ENCODE results near the gene SDK2. TPM values are rescaled to one million over a fixed set of nuclear protein-coding genes. Genes with fewer than 3 reads are reported as not detected.

Gene SDK2
- total and polyA plus RNA-seq, 2 experiments from 2014 or later = 0.59 to 1.2 TPM

DNA sequence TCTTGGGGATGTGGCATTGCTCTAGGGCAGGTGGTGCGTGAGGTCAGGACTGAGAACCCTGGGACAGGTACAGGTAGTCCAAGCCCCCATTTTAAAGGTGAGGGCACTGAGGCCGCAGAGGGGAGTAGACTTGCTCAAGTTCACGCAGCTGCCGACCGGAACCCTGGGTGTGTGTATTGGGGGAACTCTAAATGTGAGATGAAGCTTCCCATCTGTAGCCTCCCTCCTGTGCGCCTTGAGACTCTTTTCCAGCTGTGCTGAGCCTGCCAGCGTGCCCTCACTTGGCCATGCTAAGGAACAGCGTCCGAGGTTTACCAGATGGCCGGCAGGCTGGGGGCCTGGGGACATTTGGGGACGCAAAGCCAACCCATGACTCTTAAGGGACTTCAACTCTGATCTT lies 253.4 kb downstream of the SDK2 start:
- WGBS (ENCODE audit: low lambda C conversion rate, missing lambda C conversion rate) = 90% methylated on average over 11 of the region's 11 CpGs
- no peaks in the 10 kb centered on the region for H3K9me3 ChIP-seq (ENCODE audit: low read depth)
- H3K36me3 ChIP-seq (replicated peaks; ENCODE audit: insufficient read depth, low read depth) = no peaks in the 10 kb centered on the region
- no peaks in the 10 kb centered on the region for H4K20me1 ChIP-seq (ENCODE audit: insufficient read depth, poor library complexity, severe bottlenecking)
- H3K27ac ChIP-seq = no peak overlapping the region
- no peaks in the 10 kb centered on the region for H3K9me2 ChIP-seq (replicated peaks; ENCODE audit: insufficient read depth)
- H3K79me2 ChIP-seq = no peaks in the 10 kb centered on the region
- no peaks in the 10 kb centered on the region for H3K27me3 ChIP-seq
- H3K4me1 ChIP-seq (ENCODE audit: insufficient read depth) = no peaks in the 10 kb centered on the region
- DNase-seq (ENCODE audit: low spot score) = no peak
- H3K4me2 ChIP-seq = no peak overlapping the region
- no peak overlapping the region for H2AFZ ChIP-seq
- TF ChIP-seq EZH2 (IDR thresholded peaks at IDR 0.05; ENCODE audit: borderline replicate concordance) = no peak
- TF ChIP-seq EZH2phosphoT487 (IDR thresholded peaks at IDR 0.05; ENCODE audit: low read depth, severe bottlenecking, unreplicated experiment) = no peak
- TF ChIP-seq, protein P1, sequence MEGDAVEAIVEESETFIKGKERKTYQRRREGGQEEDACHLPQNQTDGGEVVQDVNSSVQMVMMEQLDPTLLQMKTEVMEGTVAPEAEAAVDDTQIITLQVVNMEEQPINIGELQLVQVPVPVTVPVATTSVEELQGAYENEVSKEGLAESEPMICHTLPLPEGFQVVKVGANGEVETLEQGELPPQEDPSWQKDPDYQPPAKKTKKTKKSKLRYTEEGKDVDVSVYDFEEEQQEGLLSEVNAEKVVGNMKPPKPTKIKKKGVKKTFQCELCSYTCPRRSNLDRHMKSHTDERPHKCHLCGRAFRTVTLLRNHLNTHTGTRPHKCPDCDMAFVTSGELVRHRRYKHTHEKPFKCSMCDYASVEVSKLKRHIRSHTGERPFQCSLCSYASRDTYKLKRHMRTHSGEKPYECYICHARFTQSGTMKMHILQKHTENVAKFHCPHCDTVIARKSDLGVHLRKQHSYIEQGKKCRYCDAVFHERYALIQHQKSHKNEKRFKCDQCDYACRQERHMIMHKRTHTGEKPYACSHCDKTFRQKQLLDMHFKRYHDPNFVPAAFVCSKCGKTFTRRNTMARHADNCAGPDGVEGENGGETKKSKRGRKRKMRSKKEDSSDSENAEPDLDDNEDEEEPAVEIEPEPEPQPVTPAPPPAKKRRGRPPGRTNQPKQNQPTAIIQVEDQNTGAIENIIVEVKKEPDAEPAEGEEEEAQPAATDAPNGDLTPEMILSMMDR (IDR thresholded peaks at IDR 0.05; ENCODE audit: poor library complexity) = no peak
- no peak overlapping the region for H3K4me3 ChIP-seq

DNA sequence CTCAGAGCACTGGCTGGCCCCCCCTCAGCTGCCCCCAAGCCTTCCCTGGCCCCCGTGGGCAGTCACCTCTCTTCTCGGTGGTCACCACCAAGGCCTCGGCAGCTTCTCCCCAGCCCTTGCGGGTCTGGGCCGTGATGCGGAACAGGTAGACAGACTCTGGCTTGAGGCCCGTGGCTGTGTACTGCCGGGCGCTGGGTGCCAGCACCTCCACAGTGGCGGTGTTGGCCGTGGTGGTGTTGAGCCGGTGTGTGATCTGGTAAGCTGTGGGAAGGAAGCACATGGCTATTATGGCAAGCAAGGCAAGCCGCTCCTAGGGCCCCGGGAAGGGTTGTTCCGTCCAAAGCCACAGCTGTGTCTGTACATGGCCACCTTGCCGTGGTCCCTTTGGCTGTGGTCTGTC lies 254.0 kb downstream of the SDK2 start:
- 97% methylated on average over 16 of the region's 16 CpGs for WGBS (ENCODE audit: low lambda C conversion rate, missing lambda C conversion rate)

DNA sequence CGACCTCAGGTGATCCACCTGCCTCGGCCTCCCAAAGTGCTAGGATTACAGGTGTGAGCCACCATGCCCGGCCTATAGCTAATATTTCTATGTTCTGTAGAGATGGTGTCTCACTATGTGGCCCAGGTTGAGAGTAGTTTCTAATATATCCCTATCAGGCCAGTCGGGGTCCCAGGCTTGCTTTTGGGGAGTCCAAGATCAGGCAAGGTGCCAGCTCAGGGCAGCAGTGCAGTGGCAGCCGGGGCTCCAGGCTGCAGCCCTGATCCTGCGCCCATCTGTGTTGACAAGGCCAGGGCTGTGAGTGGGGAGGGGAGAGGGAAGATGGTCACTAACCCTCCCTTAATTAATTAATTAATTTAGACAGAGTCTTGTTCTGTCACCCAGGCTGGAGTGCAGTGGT lies 254.8 kb downstream of the SDK2 start:
- Histone ChIP-seq H3K9me3 (ENCODE audit: low read depth) (no peaks in the 10 kb centered on the region), H3K27me3 (no peaks in the 10 kb centered on the region), H4K20me1 (ENCODE audit: insufficient read depth, poor library complexity, severe bottlenecking) (no peaks in the 10 kb centered on the region), H3K9me2 (replicated peaks; ENCODE audit: insufficient read depth) (no peaks in the 10 kb centered on the region), H3K79me2 (no peaks in the 10 kb centered on the region), H3K4me3 (no peak overlapping the region), H3K4me2 (no peak overlapping the region), H3K27ac (no peak overlapping the region), H3K36me3 (replicated peaks; ENCODE audit: insufficient read depth, low read depth) (no peaks in the 10 kb centered on the region), H2AFZ (no peak overlapping the region), H3K4me1 (ENCODE audit: insufficient read depth) (no peaks in the 10 kb centered on the region)
- no peak for DNase-seq (ENCODE audit: low spot score)
- no peak for TF ChIP-seq EZH2phosphoT487 (IDR thresholded peaks at IDR 0.05; ENCODE audit: low read depth, severe bottlenecking, unreplicated experiment)
- TF ChIP-seq, protein P1 (IDR thresholded peaks at IDR 0.05; ENCODE audit: poor library complexity) = no peak
- TF ChIP-seq EZH2 (IDR thresholded peaks at IDR 0.05; ENCODE audit: borderline replicate concordance) = no peak
- 97% methylated on average over 6 of the region's 6 CpGs for WGBS (ENCODE audit: low lambda C conversion rate, missing lambda C conversion rate)

More for the DNA sequence above, 254.0 kb downstream of the SDK2 start:
- Histone ChIP-seq H3K9me3 (ENCODE audit: low read depth) (no peaks in the 10 kb centered on the region), H2AFZ (no peak overlapping the region), H3K36me3 (replicated peaks; ENCODE audit: insufficient read depth, low read depth) (no peaks in the 10 kb centered on the region), H3K79me2 (no peaks in the 10 kb centered on the region), H3K4me2 (no peak overlapping the region), H3K27me3 (no peaks in the 10 kb centered on the region), H4K20me1 (ENCODE audit: insufficient read depth, poor library complexity, severe bottlenecking) (no peaks in the 10 kb centered on the region), H3K4me1 (ENCODE audit: insufficient read depth) (no peaks in the 10 kb centered on the region), H3K27ac (no peak overlapping the region), H3K4me3 (no peak overlapping the region), H3K9me2 (replicated peaks; ENCODE audit: insufficient read depth) (no peaks in the 10 kb centered on the region)
- no peak for DNase-seq (ENCODE audit: low spot score)
- TF ChIP-seq EZH2phosphoT487 (IDR thresholded peaks at IDR 0.05; ENCODE audit: low read depth, severe bottlenecking, unreplicated experiment) (no peak), EZH2 (IDR thresholded peaks at IDR 0.05; ENCODE audit: borderline replicate concordance) (no peak)
- TF ChIP-seq, protein P1 (IDR thresholded peaks at IDR 0.05; ENCODE audit: poor library complexity) = no peak

DNA sequence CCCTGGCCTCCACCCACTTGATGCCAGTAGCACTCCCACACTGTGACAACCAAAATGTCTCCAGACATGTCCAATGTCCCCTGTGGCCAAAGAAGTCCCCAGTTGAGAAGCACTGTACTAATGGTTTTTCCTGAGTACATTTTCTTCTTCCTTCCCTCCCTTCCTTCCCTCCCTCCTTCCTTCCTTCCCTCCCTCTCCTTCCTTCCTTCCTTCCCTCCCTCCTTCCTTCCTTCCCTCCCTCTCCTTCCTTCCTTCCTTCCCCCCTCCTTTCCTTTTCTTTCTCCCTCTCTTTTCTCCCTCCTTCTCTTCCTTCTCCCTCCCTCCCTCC lies 255.7 kb downstream of the SDK2 start:
- no peak overlapping the region for H3K27ac ChIP-seq
- no peak for DNase-seq (ENCODE audit: low spot score)
- H3K79me2 ChIP-seq = no peaks in the 10 kb centered on the region
- H3K9me2 ChIP-seq (replicated peaks; ENCODE audit: insufficient read depth) = no peaks in the 10 kb centered on the region
- no peak overlapping the region for H2AFZ ChIP-seq
- no peak overlapping the region for H3K4me3 ChIP-seq
- no peak overlapping the region for H3K4me2 ChIP-seq
- no peaks in the 10 kb centered on the region for H3K36me3 ChIP-seq (replicated peaks; ENCODE audit: insufficient read depth, low read depth)
- TF ChIP-seq, protein P1 (IDR thresholded peaks at IDR 0.05; ENCODE audit: poor library complexity) = no peak
- TF ChIP-seq EZH2phosphoT487 (IDR thresholded peaks at IDR 0.05; ENCODE audit: low read depth, severe bottlenecking, unreplicated experiment) (no peak), EZH2 (IDR thresholded peaks at IDR 0.05; ENCODE audit: borderline replicate concordance) (no peak)
- no peaks in the 10 kb centered on the region for H3K27me3 ChIP-seq
- H3K9me3 ChIP-seq (ENCODE audit: low read depth) = no peaks in the 10 kb centered on the region
- H4K20me1 ChIP-seq (ENCODE audit: insufficient read depth, poor library complexity, severe bottlenecking) = no peaks in the 10 kb centered on the region
- H3K4me1 ChIP-seq (ENCODE audit: insufficient read depth) = no peaks in the 10 kb centered on the region

All from hepatocyte (in vitro differentiated cells).